ENCODE measurements around the gene MYL4.

- TF ChIP-seq, protein P1, sequence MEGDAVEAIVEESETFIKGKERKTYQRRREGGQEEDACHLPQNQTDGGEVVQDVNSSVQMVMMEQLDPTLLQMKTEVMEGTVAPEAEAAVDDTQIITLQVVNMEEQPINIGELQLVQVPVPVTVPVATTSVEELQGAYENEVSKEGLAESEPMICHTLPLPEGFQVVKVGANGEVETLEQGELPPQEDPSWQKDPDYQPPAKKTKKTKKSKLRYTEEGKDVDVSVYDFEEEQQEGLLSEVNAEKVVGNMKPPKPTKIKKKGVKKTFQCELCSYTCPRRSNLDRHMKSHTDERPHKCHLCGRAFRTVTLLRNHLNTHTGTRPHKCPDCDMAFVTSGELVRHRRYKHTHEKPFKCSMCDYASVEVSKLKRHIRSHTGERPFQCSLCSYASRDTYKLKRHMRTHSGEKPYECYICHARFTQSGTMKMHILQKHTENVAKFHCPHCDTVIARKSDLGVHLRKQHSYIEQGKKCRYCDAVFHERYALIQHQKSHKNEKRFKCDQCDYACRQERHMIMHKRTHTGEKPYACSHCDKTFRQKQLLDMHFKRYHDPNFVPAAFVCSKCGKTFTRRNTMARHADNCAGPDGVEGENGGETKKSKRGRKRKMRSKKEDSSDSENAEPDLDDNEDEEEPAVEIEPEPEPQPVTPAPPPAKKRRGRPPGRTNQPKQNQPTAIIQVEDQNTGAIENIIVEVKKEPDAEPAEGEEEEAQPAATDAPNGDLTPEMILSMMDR (IDR thresholded peaks at IDR 0.05) = no peak
- TF ChIP-seq RCOR1 (IDR thresholded peaks at IDR 0.05; ENCODE audit: low read length) (no peak), IRF3 (IDR thresholded peaks at IDR 0.05; ENCODE audit: low read depth, low read length) (no peak), NRF1 (IDR thresholded peaks at IDR 0.05; ENCODE audit: low read depth, low read length) (no peak)
Observed at GRCh38 chr17:47192554-47192953, 16.6 kb upstream of the MYL4 start.
